Measurements from ENCODE around the gene CPTP. TPM values are rescaled to one million over a fixed set of nuclear protein-coding genes. Genes with fewer than 3 reads are reported as not detected.

The CPTP gene
- total and polyA plus RNA-seq, 8 donors, result 10.6 to 25.2 (median 15.0) TPM

DNA sequence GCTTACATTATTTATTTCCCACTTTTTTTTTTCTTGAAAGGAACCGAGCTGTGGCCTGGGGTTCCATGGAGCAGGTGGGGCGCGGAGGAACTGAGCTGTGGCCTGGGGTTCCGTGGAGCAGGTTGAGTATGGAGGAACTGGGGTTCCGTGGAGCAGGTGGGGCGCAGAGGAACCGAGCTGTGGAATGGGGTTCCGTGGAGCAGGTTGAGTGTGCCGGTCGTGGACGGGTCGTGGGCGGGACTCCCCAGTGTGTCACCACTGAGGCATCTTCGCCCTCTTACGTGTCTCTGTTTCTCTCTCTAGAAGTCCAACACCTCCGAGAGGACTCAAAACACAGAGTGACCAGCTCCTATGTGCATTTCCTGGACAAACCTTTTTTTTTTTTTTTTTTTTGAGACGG is 45.6 kb upstream of the CPTP start:
- Histone ChIP-seq H3K27ac (no peak overlapping the region), H3K36me3 (no peaks in the 10 kb centered on the region), H3K4me1 (peaks cover 5 to 8% of the 10 kb centered on the region in 2 donors), H3K4me3 (no peak overlapping the region), H3K27me3 (peaks cover 0 to 8% of the 10 kb centered on the region in 2 donors), H3K9me3 (no peaks in the 10 kb centered on the region)
- TF ChIP-seq, protein P1, sequence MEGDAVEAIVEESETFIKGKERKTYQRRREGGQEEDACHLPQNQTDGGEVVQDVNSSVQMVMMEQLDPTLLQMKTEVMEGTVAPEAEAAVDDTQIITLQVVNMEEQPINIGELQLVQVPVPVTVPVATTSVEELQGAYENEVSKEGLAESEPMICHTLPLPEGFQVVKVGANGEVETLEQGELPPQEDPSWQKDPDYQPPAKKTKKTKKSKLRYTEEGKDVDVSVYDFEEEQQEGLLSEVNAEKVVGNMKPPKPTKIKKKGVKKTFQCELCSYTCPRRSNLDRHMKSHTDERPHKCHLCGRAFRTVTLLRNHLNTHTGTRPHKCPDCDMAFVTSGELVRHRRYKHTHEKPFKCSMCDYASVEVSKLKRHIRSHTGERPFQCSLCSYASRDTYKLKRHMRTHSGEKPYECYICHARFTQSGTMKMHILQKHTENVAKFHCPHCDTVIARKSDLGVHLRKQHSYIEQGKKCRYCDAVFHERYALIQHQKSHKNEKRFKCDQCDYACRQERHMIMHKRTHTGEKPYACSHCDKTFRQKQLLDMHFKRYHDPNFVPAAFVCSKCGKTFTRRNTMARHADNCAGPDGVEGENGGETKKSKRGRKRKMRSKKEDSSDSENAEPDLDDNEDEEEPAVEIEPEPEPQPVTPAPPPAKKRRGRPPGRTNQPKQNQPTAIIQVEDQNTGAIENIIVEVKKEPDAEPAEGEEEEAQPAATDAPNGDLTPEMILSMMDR (IDR thresholded peaks at IDR 0.05), result no peak
- intact Hi-C loops (cut with DNase I), result no loop called here
- ATAC-seq (no peak), DNase-seq (no peak)

DNA sequence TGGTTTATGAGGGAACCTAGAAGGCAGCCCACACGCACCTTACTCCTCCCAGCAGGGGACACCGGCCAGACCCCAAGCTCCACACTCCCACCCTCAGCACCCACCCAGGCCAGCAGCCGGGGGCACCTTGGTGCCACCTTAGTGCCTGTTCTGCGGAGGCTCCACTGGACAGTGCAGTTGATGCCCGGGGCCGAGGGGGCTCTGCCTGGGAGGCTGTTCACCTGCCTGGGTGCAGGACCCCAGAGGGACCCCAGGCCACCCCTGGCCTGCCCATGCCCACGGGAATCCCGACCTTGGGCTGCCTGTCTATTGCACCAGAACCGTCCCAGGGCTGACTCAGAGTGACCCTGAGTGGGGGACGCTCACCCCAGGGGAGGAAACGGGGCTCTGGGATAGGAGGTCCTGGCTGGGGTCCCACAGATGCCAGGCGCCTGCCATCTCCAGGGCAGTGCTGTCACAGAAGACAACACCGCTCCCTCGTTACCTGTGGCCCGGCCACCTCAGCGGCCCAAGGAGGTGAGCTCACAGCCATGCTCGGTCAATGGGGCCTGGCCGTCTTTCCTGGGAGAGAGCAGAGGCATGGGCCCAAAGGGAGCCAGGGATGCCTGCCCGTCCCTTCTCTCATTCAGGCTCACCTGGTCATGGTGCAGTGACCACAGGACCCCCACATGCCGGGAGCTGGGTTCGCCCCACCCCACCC is 43.7 kb upstream of the CPTP start:
- Histone ChIP-seq H3K27me3 (peaks cover 0 to 22% of the 10 kb centered on the region in 2 donors), H3K4me1 (no peaks in the 10 kb centered on the region), H3K9me3 (no peaks in the 10 kb centered on the region), H3K4me3 (no peak overlapping the region), H3K36me3 (no peaks in the 10 kb centered on the region), H3K27ac (no peak overlapping the region)
- ATAC-seq, result no peak
- TF ChIP-seq, protein P1 (IDR thresholded peaks at IDR 0.05), result no peak
- intact Hi-C loops (cut with DNase I), result no loop called here
- peak in 1 of 4 donors; percentile 67 for DNase-seq

DNA sequence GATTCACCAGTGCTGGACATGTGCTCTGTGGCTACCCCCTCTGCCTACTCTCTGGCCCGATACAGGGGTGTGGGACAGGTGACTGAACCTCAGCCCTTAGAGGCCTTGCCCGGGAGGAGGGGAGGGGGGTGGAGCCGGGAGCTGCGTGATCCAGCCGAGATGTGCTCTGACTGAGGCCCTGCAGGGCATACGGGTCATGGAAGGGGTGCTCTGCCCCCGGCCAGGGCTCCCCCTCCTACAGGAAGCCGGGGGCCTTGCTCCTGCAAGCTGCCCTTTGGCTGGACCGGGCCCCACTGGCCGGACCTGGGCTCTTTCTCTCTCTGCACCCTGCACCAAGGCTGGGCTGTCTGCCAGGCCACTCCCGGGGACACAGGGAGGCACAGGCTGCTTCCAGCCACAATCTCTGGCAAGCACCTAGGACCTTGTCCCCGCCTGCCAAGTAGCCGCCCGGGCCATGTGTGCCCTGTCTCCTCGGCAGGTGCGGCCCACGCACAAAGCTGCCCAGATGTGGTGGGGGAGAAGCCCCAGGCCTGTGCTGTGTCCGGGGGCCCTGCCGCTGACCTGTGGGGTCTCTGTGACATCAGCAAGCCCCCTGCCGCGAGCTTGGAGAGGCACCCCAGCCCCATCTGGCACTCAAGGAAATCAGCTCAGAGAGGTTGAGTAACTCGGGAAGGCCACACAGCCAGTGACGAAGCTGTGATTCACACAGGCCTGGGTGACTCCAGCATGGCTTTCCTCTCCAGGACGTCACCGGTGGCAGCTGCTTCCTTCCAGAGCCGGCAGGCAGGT is 42.9 kb upstream of the CPTP start:
- H3K4me1 ChIP-seq, result no peaks in the 10 kb centered on the region
- no peaks in the 10 kb centered on the region for H3K36me3 ChIP-seq
- DNase-seq, result peak in 2 of 4 donors; percentile 63 to 87
- intact Hi-C loops (cut with DNase I), result no loop called here
- peaks cover 7 to 30% of the 10 kb centered on the region in 2 donors for H3K27me3 ChIP-seq
- H3K27ac ChIP-seq, result no peak overlapping the region
- ATAC-seq, result peak; percentile 87
- TF ChIP-seq, protein P1 (IDR thresholded peaks at IDR 0.05), result no peak
- H3K9me3 ChIP-seq, result no peaks in the 10 kb centered on the region
- H3K4me3 ChIP-seq, result no peak overlapping the region

DNA sequence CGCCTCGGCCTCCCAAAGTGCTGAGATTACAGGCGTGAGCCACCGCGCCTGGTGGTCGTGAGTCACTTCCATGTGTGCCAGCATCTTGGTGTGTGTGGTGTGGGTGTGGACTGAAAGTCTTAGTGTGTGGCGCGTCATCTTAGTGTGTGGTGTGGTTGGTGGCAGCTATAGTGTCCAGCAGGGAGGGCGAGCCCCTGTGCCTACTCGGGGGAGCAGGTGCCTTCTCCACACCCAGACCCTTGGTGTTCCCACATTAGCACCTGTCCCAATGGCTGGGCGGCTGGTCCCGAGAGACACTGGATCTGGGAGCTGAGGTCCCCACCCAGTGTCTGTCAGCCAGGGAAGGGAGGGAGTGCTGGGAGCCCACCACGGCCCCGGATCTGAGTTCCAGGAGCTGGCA is 41.6 kb upstream of the CPTP start:
- H3K27me3 ChIP-seq, result peaks cover 8 to 43% of the 10 kb centered on the region in 2 donors
- intact Hi-C loops (cut with DNase I), result no loop called here
- ATAC-seq, result no peak
- TF ChIP-seq, protein P1 (IDR thresholded peaks at IDR 0.05), result no peak
- H3K27ac ChIP-seq, result no peak overlapping the region
- H3K36me3 ChIP-seq, result no peaks in the 10 kb centered on the region
- H3K4me3 ChIP-seq, result no peak overlapping the region
- no peaks in the 10 kb centered on the region for H3K9me3 ChIP-seq
- no peaks in the 10 kb centered on the region for H3K4me1 ChIP-seq
- DNase-seq, result no peak

DNA sequence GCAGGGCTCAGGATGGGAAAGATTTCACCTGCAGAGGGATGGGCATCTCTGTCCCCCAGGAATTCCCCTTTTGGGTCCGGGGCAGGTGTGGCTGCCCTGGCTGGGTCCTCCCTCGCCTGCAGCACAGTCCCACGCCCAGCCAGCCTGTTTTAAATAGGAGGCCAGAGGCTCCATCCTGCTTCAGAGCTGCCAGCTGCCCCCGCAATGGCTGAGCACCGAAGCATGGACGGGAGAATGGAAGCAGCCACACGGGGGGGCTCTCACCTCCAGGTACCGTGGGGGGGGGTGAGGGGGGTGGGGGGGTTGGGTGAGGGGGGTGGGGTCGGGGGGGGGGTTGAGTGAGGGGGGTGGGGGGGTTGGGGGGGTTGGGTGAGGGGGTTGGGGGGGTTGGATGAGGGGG is 40.8 kb upstream of the CPTP start:
- ATAC-seq (no peak), DNase-seq (no peak)
- Histone ChIP-seq H3K4me3 (no peak overlapping the region), H3K27me3 (peaks cover 8 to 43% of the 10 kb centered on the region in 2 donors), H3K4me1 (no peaks in the 10 kb centered on the region), H3K27ac (no peak overlapping the region), H3K36me3 (no peaks in the 10 kb centered on the region), H3K9me3 (no peaks in the 10 kb centered on the region)
- TF ChIP-seq, protein P1 (IDR thresholded peaks at IDR 0.05), result no peak
- intact Hi-C loops (cut with DNase I), result no loop called here

Data from left lung (tissue), 10 donors.